GM12872 (cell line): ENCODE data around the gene ZBP1.

Experiments
- TF ChIP-seq, protein P1 (sequence below): IDR thresholded peaks from 3 replicates; pipeline ENCODE4 v1.5.1; 2011; ENCODE audit warnings: low read depth, mild to moderate bottlenecking, low read length, moderate library complexity; ENCODE audit not compliant: insufficient read depth

Gene ZBP1

DNA sequence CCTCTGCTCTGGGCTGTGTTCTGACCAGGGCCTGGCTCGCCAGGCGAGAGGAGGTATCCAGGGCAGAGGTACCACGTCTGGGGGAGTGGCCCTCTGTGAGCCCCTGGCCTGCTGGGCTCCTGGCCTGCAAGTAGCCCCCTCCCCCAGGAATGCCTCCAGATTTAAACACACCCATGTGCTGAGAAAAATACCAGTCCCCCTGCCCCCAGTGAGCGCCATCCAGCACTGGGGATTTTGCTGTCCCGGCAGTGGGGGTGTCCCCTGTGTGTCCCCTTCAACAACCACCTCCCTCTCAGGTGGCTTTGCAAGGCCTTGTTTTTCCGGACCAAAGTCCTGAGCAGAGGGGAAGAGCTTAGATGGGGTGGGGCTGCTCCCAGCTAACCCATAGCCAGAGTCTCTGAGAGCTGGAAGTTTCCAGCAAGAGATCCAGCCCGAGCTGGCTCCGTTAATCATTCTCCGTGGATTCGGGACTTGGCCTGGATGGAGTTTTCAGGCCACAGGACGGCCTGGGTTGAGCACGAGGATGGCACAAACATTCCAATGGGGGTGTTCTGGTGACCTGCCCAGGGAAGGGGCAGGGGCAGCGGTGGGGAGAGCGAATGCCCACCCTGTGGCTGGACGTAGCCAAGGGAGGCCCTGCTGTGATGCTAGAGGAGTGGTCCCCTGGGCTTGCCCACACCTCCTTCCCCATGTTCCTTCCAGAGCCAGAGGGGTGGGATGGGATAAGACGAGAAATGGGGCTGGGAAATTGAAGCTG lies 30.3 kb downstream of the ZBP1 start:
- TF ChIP-seq, protein P1, sequence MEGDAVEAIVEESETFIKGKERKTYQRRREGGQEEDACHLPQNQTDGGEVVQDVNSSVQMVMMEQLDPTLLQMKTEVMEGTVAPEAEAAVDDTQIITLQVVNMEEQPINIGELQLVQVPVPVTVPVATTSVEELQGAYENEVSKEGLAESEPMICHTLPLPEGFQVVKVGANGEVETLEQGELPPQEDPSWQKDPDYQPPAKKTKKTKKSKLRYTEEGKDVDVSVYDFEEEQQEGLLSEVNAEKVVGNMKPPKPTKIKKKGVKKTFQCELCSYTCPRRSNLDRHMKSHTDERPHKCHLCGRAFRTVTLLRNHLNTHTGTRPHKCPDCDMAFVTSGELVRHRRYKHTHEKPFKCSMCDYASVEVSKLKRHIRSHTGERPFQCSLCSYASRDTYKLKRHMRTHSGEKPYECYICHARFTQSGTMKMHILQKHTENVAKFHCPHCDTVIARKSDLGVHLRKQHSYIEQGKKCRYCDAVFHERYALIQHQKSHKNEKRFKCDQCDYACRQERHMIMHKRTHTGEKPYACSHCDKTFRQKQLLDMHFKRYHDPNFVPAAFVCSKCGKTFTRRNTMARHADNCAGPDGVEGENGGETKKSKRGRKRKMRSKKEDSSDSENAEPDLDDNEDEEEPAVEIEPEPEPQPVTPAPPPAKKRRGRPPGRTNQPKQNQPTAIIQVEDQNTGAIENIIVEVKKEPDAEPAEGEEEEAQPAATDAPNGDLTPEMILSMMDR = no peak

DNA sequence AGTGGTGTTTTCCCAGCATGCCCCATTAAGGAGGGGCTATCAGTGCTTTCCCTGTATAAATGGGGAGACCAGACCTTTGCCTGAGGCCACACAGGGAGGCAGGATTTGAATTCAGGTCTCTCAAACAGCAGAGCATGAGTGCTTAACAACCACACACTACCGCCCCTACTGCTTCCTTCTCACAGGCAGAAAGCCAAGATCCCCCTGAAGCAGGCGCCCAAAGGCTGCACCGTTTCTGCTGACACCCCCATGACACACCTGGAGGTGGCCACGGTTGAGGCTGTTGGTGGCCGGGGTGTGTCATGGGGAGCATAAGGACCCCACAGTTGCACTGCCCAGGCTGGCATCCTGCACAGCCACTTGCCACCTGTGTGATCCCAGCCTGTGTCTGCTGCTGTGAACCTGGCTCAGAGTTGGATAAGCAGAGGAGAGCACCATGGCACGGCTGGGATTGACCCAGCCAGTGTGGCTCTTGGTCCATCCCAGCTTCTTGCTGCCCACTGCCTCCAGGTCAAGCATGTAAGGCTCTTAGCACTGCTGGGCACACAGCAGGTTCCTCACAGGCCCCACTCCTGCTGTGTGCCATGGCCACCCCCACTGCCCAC lies 31.0 kb downstream of the ZBP1 start:
- TF ChIP-seq, protein P1 = no peak

GRCh38 chr20:57588596-57588995 lies 31.6 kb downstream of the ZBP1 start:
- TF ChIP-seq, protein P1 = no peak

DNA sequence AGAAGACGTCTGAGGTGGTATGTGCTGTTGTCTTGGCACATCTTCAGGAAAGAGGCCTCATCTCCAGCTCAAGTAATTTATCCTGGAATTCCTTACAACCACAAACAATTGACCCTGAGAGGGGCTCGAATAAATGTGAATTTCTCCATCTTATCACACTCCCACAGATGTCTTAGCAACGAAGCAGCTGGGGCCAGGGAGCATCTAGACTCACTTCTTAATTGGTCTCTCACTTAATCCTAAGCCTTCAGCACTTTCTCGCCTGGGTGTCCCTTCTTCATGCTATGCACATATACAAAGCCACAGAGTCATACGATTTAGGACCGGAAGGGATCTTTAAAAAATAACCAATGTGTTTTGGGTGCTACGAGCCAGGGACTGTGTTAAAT lies 32.2 kb downstream of the ZBP1 start:
- TF ChIP-seq, protein P1 = no peak

DNA sequence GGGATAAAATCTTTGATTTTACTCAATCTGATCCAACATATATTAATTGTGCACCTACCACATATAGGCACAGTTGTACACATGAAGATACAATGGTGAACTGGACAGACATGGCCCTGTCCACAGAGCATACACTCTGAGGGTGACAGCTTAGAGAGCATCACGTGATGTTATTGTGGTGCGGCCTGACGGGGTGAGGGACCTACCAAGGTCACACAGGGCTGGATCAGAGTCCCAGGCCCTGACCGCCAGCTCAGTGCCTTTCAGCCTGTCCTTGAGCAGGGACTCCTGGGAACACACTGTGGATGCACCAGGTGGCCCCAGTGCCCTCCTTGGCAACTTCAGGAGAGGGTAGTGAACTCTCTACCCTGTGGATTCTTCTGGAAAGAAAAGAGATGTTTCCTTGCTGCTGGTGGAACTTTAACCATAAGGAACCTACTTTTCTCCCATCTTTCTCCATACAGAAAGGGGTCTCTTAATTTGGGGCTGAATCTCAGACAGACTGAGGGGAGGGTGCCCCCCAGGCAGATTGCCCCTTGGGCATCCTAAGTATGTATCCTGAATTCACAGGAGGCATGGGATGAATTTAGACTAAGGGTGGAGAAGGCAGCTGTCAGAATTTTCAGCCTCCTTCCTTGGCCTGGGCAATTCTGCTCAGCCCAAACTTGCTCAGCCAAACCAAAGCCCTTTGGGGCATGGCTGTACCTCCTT lies 32.8 kb downstream of the ZBP1 start:
- TF ChIP-seq, protein P1 = no peak

DNA sequence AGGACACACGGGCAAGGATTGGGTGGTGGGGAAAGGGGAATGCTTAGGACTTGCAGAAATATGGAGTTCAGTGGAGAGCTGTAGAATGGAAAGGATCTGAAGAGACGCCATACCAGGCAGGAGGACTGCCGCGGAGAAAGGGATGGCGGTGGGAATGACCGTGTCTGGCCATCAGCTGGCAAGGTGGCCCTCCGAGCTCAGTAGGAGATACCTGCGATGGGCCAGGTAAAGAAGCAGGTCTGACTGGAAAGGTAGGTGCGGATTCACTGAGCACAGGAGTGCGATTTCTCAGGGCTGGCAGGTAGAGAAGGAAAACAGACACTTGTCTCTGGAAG lies 33.3 kb downstream of the ZBP1 start:
- TF ChIP-seq, protein P1 = no peak

DNA sequence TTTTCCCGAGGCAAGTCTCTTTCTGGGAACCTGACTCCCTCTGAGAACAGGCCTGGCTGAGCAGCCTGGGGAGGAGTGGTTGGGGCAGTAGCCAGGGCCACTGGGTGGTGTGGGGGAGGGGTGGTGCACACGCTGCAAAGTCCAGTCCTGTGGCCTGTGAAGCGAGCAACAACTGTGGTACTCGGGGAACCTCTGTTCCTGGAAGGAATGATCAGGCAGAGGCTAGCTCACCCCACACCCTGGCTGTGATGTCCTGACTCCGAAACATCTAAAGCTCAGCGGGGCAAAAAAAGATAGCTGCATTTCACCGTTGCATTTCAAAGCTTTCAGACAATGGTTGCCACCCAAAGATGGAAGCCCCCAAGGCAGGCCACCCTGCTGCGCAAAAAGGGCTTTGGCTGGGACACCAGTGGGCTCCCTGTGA lies 33.8 kb downstream of the ZBP1 start:
- TF ChIP-seq, protein P1 = no peak
